ENCODE results near the gene KLHL3.

DNA sequence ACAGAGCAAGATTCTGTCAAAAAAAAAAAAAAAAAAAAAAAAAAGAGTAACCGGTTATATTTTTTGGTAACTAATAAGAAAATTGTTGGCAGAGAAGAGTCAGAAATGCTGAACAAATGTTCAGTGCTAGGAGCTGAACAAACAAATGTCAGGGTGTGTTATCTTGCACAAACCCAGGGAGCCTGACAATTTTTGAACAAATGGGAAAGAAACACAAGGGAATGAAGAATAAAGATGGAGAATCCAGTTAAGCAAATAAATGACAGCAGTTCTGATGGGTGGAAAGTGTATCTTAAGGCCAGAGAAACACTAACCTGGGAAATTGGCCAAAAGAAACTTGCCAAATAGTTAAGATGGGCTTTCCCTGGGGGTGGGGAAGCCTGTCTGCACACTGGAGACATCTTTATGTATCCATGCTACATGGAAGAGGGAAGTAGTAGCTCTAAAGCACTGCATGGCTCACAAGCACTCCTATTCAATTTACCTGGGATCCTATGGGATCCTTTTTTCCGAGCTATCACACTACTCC is 23.7 kb downstream of the KLHL3 start:
- no peak for TF ChIP-seq EZH2 (IDR thresholded peaks at IDR 0.05; ENCODE audit: low read depth)
- TF ChIP-seq, protein P1, sequence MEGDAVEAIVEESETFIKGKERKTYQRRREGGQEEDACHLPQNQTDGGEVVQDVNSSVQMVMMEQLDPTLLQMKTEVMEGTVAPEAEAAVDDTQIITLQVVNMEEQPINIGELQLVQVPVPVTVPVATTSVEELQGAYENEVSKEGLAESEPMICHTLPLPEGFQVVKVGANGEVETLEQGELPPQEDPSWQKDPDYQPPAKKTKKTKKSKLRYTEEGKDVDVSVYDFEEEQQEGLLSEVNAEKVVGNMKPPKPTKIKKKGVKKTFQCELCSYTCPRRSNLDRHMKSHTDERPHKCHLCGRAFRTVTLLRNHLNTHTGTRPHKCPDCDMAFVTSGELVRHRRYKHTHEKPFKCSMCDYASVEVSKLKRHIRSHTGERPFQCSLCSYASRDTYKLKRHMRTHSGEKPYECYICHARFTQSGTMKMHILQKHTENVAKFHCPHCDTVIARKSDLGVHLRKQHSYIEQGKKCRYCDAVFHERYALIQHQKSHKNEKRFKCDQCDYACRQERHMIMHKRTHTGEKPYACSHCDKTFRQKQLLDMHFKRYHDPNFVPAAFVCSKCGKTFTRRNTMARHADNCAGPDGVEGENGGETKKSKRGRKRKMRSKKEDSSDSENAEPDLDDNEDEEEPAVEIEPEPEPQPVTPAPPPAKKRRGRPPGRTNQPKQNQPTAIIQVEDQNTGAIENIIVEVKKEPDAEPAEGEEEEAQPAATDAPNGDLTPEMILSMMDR (conservative IDR thresholded peaks at IDR 0.05): no peak

Data from PC-9 (cell line).